Activated CD4-positive, alpha-beta T cell treated with anti-CD3 and anti-CD28 coated beads for 1 hour (primary cell): ENCODE measurements around the gene ZC3H12A.
A peak's percentile ranks its signal among the peaks of the same experiment; 100 is the strongest.

Experiments
- DNase-seq: peaks from one replicate; pipeline ENCODE4 v3.0.0-alpha.2; 2020

Gene ZC3H12A

GRCh38 chr1:37456614-37457013, 17.8 kb upstream of the ZC3H12A start:
- no peak for DNase-seq

GRCh38 chr1:37458551-37458950, 15.8 kb upstream of the ZC3H12A start:
- DNase-seq, result no peak

DNA sequence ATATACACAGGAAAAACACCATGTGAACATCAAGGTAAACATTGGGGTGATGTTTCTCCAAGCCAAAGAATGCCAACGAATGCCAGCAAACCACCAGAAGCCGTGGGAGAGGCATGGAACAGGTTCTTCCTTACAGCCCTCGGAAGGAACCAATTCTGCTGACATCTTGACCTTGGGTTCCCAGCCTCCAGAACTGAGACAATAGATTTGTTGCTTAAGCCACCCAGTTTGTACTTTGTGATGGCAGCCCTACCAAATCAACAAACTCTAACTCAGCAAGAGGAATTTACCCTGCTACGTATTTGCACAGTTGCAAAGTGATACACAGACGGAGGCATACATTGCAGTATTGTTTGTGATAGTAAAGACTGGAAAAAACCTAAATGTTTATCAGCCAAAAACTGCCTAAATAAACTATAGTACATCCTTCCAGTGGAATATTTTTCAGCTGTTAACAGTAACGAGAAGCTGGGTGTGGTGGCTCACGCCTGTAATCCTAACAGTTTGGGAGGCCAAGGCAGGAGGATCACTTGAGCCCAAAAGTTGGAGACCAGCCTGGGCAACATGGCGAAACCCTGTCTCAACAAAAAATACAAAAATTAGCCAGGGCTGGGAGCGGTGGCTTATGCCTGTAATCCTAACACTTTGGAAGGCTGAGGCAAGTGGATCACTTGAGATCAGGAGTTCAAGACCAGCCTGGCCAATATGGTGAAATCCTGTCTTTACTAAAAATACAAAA, 12.5 kb upstream of the ZC3H12A start:
- DNase-seq, result no peak

- DNase-seq, result no peak
Observed at GRCh38 chr1:37464443-37464842, 9.9 kb upstream of the ZC3H12A start.

DNA sequence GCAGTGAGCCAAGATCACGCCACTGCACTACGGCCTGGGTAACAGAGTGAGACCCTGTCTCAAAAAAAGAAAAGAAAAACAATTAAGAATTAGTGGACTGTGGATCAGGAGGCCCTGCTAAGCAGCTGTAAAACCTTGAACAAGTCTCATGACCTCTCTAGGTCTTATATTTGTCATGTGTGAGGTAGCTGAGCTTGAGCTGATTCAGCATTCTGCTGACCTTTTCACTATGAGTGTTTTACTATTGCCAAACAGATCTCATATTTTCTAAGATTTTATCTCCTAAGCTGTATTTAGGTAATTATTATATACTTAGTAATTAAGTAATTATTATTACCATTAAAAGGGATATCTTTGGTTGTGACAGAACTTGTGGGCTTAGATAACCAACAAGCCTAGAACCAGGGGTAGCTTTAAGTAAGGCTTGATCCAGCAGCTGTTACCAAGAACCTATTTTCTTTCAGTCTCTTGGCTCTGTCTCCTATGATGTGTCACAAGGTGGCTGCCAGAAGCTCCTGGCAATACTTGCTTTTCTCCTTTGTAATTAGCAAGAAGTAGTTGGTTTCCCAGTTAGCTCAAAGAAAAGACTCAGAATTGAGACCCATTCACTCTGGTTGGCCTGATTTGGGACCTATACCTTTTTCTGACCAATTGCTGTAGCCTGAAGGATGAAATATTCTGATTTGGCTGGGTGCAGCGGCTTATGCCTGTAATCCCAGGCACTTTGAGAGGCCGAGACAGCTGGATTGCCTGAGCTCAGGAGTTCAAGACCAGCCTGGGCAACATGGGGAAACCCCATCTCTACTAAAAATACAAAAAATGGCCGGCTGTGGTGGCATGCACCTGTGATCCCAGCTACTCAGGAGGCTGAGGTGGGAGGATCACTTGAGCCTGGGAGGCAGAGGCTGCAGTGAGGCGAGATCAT, 8.5 kb upstream of the ZC3H12A start:
- no peak for DNase-seq

- DNase-seq, result no peak
Observed at GRCh38 chr1:37468037-37468436, 6.3 kb upstream of the ZC3H12A start.

DNA sequence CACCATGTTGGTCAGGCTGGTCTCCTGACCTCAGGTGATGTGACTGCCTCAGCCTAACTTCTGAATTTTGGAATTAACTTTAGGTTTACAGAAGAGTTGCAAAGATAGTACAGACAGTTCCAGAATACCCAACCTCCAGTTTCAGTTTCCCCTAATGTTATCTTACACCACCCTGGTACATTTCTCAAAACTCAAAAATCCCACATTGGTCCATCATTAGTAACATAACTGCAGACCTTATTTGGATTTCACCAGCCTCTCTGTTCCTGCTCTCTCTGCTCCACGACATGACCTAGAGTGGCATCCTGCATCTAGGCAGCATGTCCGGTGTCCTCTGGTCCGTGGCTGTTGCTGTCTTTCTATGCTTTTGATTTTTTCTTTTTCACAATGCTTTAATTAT, 5.0 kb upstream of the ZC3H12A start:
- no peak for DNase-seq

DNA sequence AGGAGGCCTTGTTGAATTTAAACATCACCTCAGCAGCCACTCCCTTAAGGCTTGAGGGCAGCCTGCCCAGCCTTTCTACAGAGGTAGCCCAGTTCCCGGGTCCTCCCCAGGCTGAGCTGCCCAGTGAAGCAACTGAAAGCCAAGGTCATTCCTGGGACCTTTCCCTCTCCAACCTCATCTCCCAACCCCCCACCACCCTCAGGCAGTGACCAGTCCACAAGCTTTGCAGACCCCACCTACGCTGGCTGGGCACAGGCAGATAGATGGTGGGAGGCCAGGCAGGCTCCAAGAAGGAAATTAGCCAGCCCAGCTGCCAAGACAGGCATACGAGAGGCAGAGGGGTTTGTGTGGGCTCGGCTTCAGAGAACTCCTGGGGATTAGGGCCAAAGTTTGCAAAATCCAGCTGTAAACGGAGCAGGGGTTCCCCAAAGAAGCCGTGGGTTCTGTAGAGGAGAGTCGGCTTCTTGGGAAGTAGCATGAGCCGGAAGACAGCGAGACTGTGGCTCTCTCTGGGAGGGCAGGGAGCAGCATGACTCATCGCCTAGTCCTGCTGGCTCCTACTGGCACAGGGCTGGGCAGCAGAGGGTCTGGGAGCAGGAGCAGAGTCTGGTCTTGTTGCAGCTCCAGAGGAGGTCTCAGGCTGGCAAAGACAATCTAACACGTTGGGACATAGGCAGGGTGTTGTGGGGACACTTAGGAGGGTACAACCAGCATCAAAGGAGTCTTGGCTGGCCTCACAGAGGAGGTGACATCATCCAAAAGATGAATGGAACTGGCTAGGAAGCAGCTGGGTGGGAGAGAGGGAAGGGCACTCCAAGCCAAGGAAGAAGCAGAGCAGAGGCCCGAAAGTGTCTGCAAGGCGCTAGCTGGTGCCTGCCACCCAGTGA, 2.8 kb upstream of the ZC3H12A start:
- DNase-seq, result no peak

DNA sequence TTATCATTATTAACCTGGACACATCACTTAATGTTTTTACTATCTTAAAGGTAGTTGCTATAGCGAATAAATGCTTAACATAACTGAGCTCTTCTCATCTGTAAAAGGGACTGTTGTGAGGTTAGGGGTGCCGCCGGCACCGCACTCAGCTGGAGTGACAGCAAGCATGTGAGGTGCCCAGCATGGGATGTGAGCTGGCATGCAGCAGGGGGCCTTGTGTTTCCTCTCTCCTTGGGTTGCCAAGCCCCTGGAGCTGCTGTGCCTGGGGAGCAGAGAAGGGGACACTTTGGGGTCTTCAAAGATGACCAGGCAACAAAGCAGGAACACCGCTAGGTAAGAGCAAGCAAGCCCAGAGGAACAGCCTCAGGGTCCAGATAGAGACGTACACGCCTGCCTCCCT, 2.1 kb upstream of the ZC3H12A start:
- no peak for DNase-seq

DNA sequence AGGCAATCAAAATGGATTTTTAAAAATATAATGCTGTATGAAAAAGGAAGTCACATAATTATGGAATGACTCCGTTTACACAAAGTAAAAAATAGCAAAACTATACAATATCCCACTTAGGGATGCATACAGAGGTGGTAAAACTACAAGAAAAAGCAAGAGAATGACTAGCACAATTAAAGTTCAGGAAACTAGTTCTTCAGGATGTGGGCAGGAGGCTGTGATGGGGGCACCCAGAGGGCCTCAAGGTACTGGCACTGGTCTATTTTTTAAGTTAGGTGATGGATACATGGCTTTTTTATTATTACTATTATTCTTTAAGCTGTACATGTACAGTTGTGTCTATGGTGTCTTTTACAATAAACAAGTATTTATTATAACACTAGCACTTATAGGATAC, 1.4 kb upstream of the ZC3H12A start:
- no peak for DNase-seq

- DNase-seq, result no peak
Observed at GRCh38 chr1:37473431-37474045, 842 bp upstream of the ZC3H12A start.

DNA sequence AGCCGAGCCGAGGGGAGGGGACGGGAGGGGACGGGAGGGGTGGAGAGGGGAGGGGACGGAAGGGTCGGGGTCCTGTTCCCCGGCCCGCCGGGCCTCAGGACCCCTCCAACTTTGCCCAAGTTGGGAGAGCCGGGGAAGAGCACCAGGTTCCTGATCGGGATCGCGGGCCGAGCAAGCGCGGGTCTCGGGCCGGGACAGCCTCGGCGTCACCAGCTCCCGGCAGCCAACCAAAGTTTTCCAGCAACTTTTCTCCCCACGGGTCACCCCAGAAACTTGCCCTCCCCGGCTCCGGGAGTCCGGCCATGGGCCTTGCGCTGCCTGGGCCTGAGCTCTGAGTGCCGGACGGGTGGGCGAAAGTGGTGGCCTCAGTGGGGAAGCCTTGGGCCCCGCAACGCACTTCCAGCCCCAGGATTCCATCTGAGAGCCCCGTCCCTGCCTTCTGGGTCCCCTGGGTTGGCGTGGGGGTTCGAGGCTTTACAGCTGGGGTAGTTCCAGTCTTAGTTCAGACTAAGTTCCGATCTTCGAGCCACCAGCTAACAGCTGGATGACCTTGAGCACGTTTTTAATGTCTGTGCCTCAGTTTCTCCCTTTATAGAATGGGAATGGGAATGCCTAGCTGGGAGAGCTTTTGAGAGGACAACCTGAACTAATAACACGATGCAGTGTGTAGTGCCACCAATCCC, 458 bp downstream of the ZC3H12A start:
- no peak for DNase-seq

DNA sequence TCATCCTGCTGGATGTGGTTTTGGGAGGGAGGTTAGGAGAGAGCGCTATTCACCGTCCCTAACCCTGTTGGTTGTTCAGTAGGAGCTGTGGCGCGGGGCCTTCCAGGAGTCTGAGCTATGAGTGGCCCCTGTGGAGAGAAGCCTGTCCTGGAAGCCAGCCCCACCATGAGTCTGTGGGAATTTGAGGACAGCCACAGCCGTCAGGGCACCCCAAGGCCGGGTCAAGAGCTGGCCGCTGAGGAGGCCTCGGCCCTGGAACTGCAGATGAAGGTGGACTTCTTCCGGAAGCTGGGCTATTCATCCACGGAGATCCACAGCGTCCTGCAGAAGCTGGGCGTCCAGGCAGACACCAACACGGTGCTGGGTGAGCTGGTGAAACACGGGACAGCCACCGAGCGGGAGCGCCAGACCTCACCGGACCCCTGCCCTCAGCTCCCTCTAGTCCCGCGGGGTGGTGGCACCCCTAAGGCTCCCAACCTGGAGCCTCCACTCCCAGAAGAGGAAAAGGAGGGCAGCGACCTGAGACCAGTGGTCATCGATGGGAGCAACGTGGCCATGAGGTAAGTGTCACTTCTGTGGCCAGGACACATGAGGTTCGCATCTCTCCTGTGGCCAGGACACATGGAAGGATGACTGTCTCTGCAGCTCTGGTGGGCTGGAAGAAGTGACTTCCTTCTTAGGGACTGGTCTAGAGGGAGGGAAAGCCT, 1.2 kb downstream of the ZC3H12A start:
- DNase-seq, result no peak

DNA sequence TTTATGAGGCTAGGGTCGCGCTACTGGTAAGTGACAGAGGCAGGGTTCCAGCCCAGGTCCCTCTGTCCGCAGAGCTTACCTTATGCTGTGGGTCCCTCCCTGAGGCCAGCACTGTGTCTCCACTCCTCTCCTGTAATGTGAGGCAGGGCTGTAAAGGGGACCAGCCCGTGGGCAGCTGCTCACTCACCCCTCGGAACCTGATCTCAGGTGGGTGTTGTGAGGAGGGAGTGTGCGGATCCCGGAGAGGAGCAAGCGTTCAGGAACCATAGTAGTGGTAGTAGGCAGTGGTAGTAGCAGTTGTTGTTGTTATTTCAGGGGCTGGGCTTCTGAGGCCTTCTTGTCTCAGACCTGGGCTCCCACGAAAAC, 1.7 kb downstream of the ZC3H12A start:
- DNase-seq, result no peak

DNA sequence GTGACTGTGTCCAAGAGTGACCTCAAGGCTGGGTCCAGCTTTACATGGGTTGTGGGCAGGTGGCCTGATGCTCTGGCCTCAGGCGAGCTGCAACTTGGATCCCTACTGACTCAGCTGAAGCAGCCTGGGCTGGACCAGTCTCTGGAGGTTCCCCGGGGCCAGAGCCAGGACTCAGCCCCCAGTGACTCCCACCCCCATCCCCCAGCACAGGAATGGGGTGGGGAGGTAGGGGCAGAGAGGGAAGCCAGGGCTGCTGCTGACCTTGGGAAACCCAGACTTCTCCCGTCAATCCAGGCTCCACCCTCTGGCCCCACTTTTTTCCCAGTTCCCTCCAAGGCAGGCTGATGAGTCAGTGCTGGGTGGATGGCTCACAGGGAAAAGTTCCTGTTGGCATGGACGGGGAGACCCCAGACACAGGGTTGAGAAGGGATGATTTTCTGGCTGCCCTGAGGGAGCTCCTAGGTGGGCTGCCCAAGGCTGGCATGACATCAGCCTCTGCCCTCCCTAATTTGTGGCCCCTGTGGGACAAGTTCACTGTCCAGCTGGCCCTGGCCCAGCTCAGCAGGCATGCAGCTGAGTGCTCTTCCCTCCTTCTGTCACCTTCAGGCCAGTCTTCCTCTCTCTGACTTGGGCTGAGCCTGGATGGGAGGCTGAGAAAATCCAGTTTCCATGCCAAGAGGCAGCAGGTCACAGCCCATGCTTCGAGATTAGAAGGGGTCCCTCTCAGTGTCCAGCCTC, 2.2 kb downstream of the ZC3H12A start:
- no peak for DNase-seq

- peak; percentile 77 for DNase-seq
Observed at GRCh38 chr1:37477198-37477931, 3.0 kb downstream of the ZC3H12A start.

GRCh38 chr1:37477946-37478345, 3.6 kb downstream of the ZC3H12A start:
- DNase-seq, result no peak

- DNase-seq, result no peak
Observed at GRCh38 chr1:37478451-37478881, 4.1 kb downstream of the ZC3H12A start.

- no peak for DNase-seq
Observed at GRCh38 chr1:37478890-37479254, 4.5 kb downstream of the ZC3H12A start.
